IMR-90 (cell line): Measurements from ENCODE around the gene SAMM50. TPM values are rescaled to one million over a fixed set of nuclear protein-coding genes. Genes with fewer than 3 reads are reported as not detected.

Experiments
- ATAC-seq: fragments of 200-7000 bp; cut with Tn5 transposase; 2 replicates; pipeline ENCODE4 v1.9.1; 2020; ENCODE audit warnings: low read depth, mild to moderate bottlenecking, moderate library complexity
- BruUV-seq: library from RNA; stranded (reverse); fragments of 400-500 nt; replicated peaks from 2 replicates; lab custom pipeline; 2021; lab: Mats Ljungman, UMichigan
- CTCF ChIA-PET: fragments of 300-600 bp; formaldehyde crosslinking; extraction: SDS; loops from one replicate; lab custom pipeline; 2021; ENCODE audit warnings: antibody characterized with exemption; lab: Yijun Ruan, JAX
- POLR2A ChIA-PET: fragments of 300-600 bp; sonication (Branson Sonifier 250); formaldehyde crosslinking; loops from one replicate; lab custom pipeline; 2022; ENCODE audit warnings: antibody characterized with exemption; ENCODE audit not compliant: unreplicated experiment; lab: Charles Lee
- DNase-seq: peaks from one replicate; pipeline ENCODE4 v3.0.0; 2013
- H2AFZ ChIP-seq: replicated peaks from 2 replicates; pipeline ENCODE3; 2013; ENCODE audit warnings: low read length, mild to moderate bottlenecking; ENCODE audit not compliant: poor library complexity
- H2AK5ac ChIP-seq: 2 replicates; pipeline ENCODE4 v1.6.1; 2013; ENCODE audit warnings: low read depth, low read length, inconsistent platforms
- H2AK9ac ChIP-seq: replicated peaks from 2 replicates; pipeline ENCODE3; 2013; ENCODE audit warnings: mild to moderate bottlenecking, low read depth, low read length, moderate library complexity; ENCODE audit not compliant: poor library complexity
- H2BK120ac ChIP-seq: 2 replicates; pipeline ENCODE4 v1.6.1; 2013; ENCODE audit warnings: low read depth, low read length, inconsistent platforms
- H2BK15ac ChIP-seq: 3 replicates; pipeline ENCODE4 v1.6.1; 2013; ENCODE audit warnings: low read depth, low read length, inconsistent platforms
- H2BK20ac ChIP-seq: 2 replicates; pipeline ENCODE4 v1.6.1; 2013; ENCODE audit warnings: low read depth, mild to moderate bottlenecking, inconsistent platforms, low read length, moderate library complexity
- H2BK5ac ChIP-seq: 2 replicates; pipeline ENCODE4 v1.6.1; 2013; ENCODE audit warnings: mild to moderate bottlenecking, low read depth, low read length, inconsistent platforms; ENCODE audit not compliant: poor library complexity, severe bottlenecking
- H3K14ac ChIP-seq: replicated peaks from 2 replicates; pipeline ENCODE4 v1.6.1; 2013; ENCODE audit warnings: low read depth, low read length, inconsistent platforms
- H3K18ac ChIP-seq: 2 replicates; pipeline ENCODE4 v1.6.1; 2013; ENCODE audit warnings: low read depth, low read length, control low read depth
- H3K23ac ChIP-seq: 2 replicates; pipeline ENCODE4 v1.6.1; 2013; ENCODE audit warnings: low read depth, low read length, inconsistent platforms
- H3K27ac ChIP-seq: 2 replicates; pipeline ENCODE4 v1.5.1; 2013; ENCODE audit warnings: mild to moderate bottlenecking, control low read depth, low read length; ENCODE audit not compliant: insufficient read depth
- H3K27me3 ChIP-seq: 2 replicates; pipeline ENCODE4 v1.6.1; 2013; ENCODE audit warnings: low read length; ENCODE audit not compliant: control insufficient read depth, insufficient read depth
- H3K36me3 ChIP-seq: 2 replicates; pipeline ENCODE4 v1.6.1; 2013; ENCODE audit warnings: low read length, mixed read lengths; ENCODE audit not compliant: control insufficient read depth, insufficient read depth
- H3K4ac ChIP-seq: 2 replicates; pipeline ENCODE4 v1.6.1; 2013; ENCODE audit warnings: low read depth, low read length, inconsistent platforms
- H3K4me1 ChIP-seq: 2 replicates; pipeline ENCODE4 v1.6.1; 2013; ENCODE audit warnings: low read length, mixed read lengths; ENCODE audit not compliant: control insufficient read depth, insufficient read depth
- H3K4me2 ChIP-seq: 2 replicates; pipeline ENCODE4 v1.6.1; 2013; ENCODE audit warnings: low read depth, mild to moderate bottlenecking, control low read depth, low read length, moderate library complexity
- H3K4me3 ChIP-seq: 2 replicates; pipeline ENCODE4 v1.5.1; 2013; ENCODE audit warnings: low read depth, mild to moderate bottlenecking, control low read depth, low read length, moderate library complexity; ENCODE audit not compliant: insufficient read depth
- H3K56ac ChIP-seq: 2 replicates; pipeline ENCODE4 v1.6.1; 2013; ENCODE audit warnings: low read length, inconsistent platforms; ENCODE audit not compliant: insufficient read depth; ENCODE audit errors: extremely low read depth
- H3K79me1 ChIP-seq, 2 experiments: 2 replicates each; pipeline ENCODE4 v1.6.1; 2013; ENCODE audit warnings: low read length in 2 of 2, inconsistent platforms in 1 of 2, low read depth in 1 of 2
- H3K9ac ChIP-seq: 2 replicates; pipeline ENCODE4 v1.6.1; 2013; ENCODE audit warnings: low read depth, low read length, control low read depth
- H3K9me1 ChIP-seq: 2 replicates; pipeline ENCODE4 v1.6.1; 2013; ENCODE audit warnings: low read length, inconsistent platforms; ENCODE audit not compliant: insufficient read depth
- H3K9me3 ChIP-seq: 2 replicates; pipeline ENCODE4 v1.6.1; 2013; ENCODE audit warnings: low read length; ENCODE audit not compliant: control insufficient read depth, insufficient read depth
- H4K20me1 ChIP-seq: 2 replicates; pipeline ENCODE4 v1.6.1; 2013; ENCODE audit warnings: low read length, inconsistent platforms; ENCODE audit not compliant: insufficient read depth
- H4K5ac ChIP-seq: 2 replicates; pipeline ENCODE4 v1.6.1; 2013; ENCODE audit warnings: mild to moderate bottlenecking, low read depth, low read length, control low read depth
- H4K8ac ChIP-seq, 2 experiments: 2 replicates each; pipeline ENCODE4 v1.6.1; 2013; ENCODE audit warnings: low read depth in 2 of 2, low read length in 2 of 2, control low read depth in 1 of 2, inconsistent platforms in 1 of 2
- H4K91ac ChIP-seq: 2 replicates; pipeline ENCODE4 v1.6.1; 2013; ENCODE audit warnings: low read depth, low read length, inconsistent platforms; ENCODE audit not compliant: insufficient read depth
- BHLHE40 ChIP-seq: fragments of 150-350 bp; IDR thresholded peaks from 2 replicates; pipeline ENCODE4 v1.6.1; 2016; ENCODE audit warnings: mild to moderate bottlenecking, low read depth, low read length
- RCOR1 ChIP-seq: IDR thresholded peaks from 2 replicates; pipeline ENCODE4 v1.6.1; 2012; ENCODE audit warnings: mild to moderate bottlenecking, low read length, improper control_type of control experiment; ENCODE audit not compliant: insufficient replicate concordance
- RFX5 ChIP-seq: IDR thresholded peaks from 2 replicates; pipeline ENCODE4 v1.8.0; 2012; ENCODE audit warnings: low read depth, mild to moderate bottlenecking, low read length, moderate library complexity
- WGBS, 2 experiments: methylation state at CpG; one replicate each; pipeline versions ENCODE4 v1.1.5 to v1.1.7; 2013; ENCODE audit warnings: missing lambda C conversion rate in 2 of 2; ENCODE audit not compliant: insufficient read length in 1 of 2; ENCODE audit errors: extremely low coverage in 2 of 2; 5-methylcytosine and 5-hydroxymethylcytosine counted together
- dilution Hi-C: fragments of 300-500 bp; cut with HindIII; formaldehyde crosslinking; loops from one replicate; pipeline ENCODE4 v1.14.3; 2018; ENCODE audit warnings: low sequenced_read_pairs; ENCODE audit not compliant: unreplicated experiment
- in situ Hi-C: fragments of 300-500 bp; cut with MboI; formaldehyde crosslinking; loops from 3 replicates; pipeline ENCODE4 v1.14.3; 2019; ENCODE audit warnings: low sequenced_read_pairs, inconsistent platforms, mixed read lengths
- intact Hi-C: fragments of 100-400 bp; cut with micrococcal nuclease; formaldehyde crosslinking; loops from 2 replicates; pipeline ENCODE4 v1.10.0; 2022
- polyA plus RNA-seq, 3 experiments: library from polyadenylated mRNA; depleted of rRNA; stranded (reverse); fragments of >200 nt; gene quantifications; 2 replicates each; pipeline ENCODE4 v1.2.3, GENCODE V29; 2012; ENCODE audit warnings: low replicate concordance in 1 of 3
- total RNA-seq: library from RNA; depleted of rRNA; stranded (reverse); fragments of >200 nt; gene quantifications from 2 replicates; pipeline ENCODE4 v1.2.3, GENCODE V29; 2012
- TF ChIP-seq, protein P1 (sequence below): conservative IDR thresholded peaks from 2 replicates; pipeline ENCODE4 v1.5.1; 2012; ENCODE audit warnings: mild to moderate bottlenecking, low read depth, low read length, improper control_type of control experiment
- TF ChIP-seq, protein P2 (sequence below): fragments of 150-350 bp; IDR thresholded peaks from 2 replicates; pipeline ENCODE4 v1.6.1; 2016; ENCODE audit warnings: low read depth, mild to moderate bottlenecking, low read length, moderate library complexity, borderline replicate concordance

The SAMM50 gene
- total and polyA plus RNA-seq, 2 of the 4 experiments (the other 2 are of a cell fraction): 40.6 to 43.7 TPM

DNA sequence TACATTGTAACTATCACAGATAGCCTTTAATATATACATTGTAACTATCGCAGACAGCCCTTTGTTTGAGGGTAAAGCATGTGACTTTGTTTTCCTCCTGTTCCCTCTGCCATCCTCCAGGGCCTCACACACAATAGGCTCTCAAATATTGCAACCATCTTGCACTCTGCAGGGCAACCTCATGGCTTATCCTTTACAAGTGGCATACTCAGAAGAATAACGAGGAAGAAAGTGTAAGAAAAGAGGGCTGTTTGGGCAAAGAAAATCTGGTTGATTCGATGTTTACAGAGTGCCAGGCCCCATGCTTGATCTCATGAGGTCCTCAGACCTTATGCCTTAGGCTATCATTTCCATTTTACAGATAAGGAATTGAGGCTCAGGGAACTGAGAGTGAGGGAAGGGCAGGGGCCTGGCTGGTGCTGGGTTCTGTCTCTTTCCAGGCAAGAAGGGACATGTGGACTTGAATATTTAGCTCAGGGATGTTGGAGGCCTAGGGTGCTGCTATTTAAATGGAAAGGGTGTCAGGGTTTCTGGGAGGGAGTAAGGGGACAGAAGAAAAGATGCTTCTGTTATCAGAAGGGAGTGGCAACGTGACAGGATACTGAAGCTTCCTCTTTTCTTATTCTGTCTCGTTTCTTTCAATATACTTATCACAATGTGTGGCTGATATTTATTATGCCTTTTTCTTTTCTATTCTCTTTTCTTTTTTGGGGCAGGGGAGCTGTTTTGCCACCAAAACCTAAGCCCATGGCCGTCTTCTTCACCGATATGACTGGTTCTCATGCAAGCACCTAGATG is 1.1 kb upstream of the SAMM50 start:
- Histone ChIP-seq H2AFZ (peak overlapping the region; percentile 92), H3K4ac (peak overlapping the region; percentile 87), H3K23ac (peak overlapping the region; percentile 85; the same call in 1 of the 2 replicates), H4K8ac (peak overlapping the region; percentile 48 to 99), H3K36me3 (no peaks in the 10 kb centered on the region; the same call in 1 of the 2 replicates), H3K79me1 (peaks cover 21 to 42% of the 10 kb centered on the region in 2 experiments), H2AK5ac (0 out of 2 replicates have a peak overlapping the region, but pooled peaks have one; percentile 16), H3K27me3 (no peaks in the 10 kb centered on the region), H3K56ac (no peak overlapping the region), H3K4me1 (peaks cover 7% of the 10 kb centered on the region), H3K4me2 (peak overlapping the region; percentile 94), H3K4me3 (peak overlapping the region; percentile 93), H2BK5ac (no peak overlapping the region), H2BK15ac (no peak overlapping the region), H4K20me1 (no peaks in the 10 kb centered on the region; the same call in 1 of the 2 replicates), H3K18ac (no peak overlapping the region), H3K9me3 (no peaks in the 10 kb centered on the region), H2AK9ac (peak overlapping the region; percentile 77), H2BK20ac (no peak overlapping the region), H3K9ac (peak overlapping the region; percentile 87), H2BK120ac (no peak overlapping the region), H3K14ac (peak overlapping the region; percentile 84; the same call in 1 of the 2 replicates), H3K9me1 (peaks cover 4% of the 10 kb centered on the region; the same call in 1 of the 2 replicates), H4K91ac (no peak overlapping the region), H4K5ac (no peak overlapping the region), H3K27ac (peak overlapping the region; percentile 79; the same call in 1 of the 2 replicates)
- BruUV-seq: no TSS peak
- POLR2A ChIA-PET: no interaction called here
- no CpG with 5 or more reads among the region's 7 CpGs for WGBS, 2 experiments
- CTCF ChIA-PET: interaction anchor here (1.8 kb wide), 1 partner anchor 8 kb away, joined by 7 read pairs; no protein-coding TSS in a partner anchor
- dilution Hi-C loops: no loop called here
- ATAC-seq (no peak), DNase-seq (no peak)
- no peak for TF ChIP-seq RFX5
- no peak for TF ChIP-seq BHLHE40
- TF ChIP-seq, protein P1, sequence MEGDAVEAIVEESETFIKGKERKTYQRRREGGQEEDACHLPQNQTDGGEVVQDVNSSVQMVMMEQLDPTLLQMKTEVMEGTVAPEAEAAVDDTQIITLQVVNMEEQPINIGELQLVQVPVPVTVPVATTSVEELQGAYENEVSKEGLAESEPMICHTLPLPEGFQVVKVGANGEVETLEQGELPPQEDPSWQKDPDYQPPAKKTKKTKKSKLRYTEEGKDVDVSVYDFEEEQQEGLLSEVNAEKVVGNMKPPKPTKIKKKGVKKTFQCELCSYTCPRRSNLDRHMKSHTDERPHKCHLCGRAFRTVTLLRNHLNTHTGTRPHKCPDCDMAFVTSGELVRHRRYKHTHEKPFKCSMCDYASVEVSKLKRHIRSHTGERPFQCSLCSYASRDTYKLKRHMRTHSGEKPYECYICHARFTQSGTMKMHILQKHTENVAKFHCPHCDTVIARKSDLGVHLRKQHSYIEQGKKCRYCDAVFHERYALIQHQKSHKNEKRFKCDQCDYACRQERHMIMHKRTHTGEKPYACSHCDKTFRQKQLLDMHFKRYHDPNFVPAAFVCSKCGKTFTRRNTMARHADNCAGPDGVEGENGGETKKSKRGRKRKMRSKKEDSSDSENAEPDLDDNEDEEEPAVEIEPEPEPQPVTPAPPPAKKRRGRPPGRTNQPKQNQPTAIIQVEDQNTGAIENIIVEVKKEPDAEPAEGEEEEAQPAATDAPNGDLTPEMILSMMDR: no peak
- TF ChIP-seq, protein P2, sequence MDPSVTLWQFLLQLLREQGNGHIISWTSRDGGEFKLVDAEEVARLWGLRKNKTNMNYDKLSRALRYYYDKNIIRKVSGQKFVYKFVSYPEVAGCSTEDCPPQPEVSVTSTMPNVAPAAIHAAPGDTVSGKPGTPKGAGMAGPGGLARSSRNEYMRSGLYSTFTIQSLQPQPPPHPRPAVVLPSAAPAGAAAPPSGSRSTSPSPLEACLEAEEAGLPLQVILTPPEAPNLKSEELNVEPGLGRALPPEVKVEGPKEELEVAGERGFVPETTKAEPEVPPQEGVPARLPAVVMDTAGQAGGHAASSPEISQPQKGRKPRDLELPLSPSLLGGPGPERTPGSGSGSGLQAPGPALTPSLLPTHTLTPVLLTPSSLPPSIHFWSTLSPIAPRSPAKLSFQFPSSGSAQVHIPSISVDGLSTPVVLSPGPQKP: no peak
- TF ChIP-seq RCOR1: no peak
- in situ Hi-C loops: no loop called here
- intact Hi-C loops: no loop called here
